Type B pancreatic cell (in vitro differentiated cells): ENCODE measurements around the gene EEFSEC. TPM values are rescaled to one million over a fixed set of nuclear protein-coding genes. Genes with fewer than 3 reads are reported as not detected.

ENCODE experiments used
- DNase-seq: peaks from one replicate; pipeline ENCODE4 v3.0.0; 2021; ENCODE audit warnings: mixed read lengths; ENCODE audit not compliant: unreplicated experiment; ENCODE audit errors: extremely low spot score
- H3K27ac Mint-ChIP-seq: 2 replicates; pipeline ENCODE4 v1.8.0; 2021; ENCODE audit warnings: mild to moderate bottlenecking, mixed read lengths
- H3K27me3 Mint-ChIP-seq: 2 replicates; pipeline ENCODE4 v1.8.0; 2021; ENCODE audit warnings: mixed read lengths
- H3K36me3 Mint-ChIP-seq: 2 replicates; pipeline ENCODE4 v1.8.0; 2021; ENCODE audit warnings: mixed read lengths
- H3K4me1 Mint-ChIP-seq: one replicate; pipeline ENCODE4 v1.8.0; 2021; ENCODE audit warnings: mixed read lengths; ENCODE audit not compliant: unreplicated experiment
- H3K4me3 Mint-ChIP-seq: 2 replicates; pipeline ENCODE4 v1.8.0; 2021; ENCODE audit warnings: mild to moderate bottlenecking, mixed read lengths
- H3K9me3 Mint-ChIP-seq: 2 replicates; pipeline ENCODE4 v1.8.0; 2021; ENCODE audit warnings: mixed read lengths
- total RNA-seq: library from RNA; stranded (reverse); gene quantifications from 2 replicates; pipeline ENCODE4 v1.2.1, GENCODE V29; 2021; ENCODE audit warnings: low replicate concordance
- TF ChIP-seq, protein P1 (sequence below): fragments of 200-600 bp; sonication (generic); conservative IDR thresholded peaks from 2 replicates; pipeline ENCODE4 v1.5.0; 2021; ENCODE audit warnings: antibody characterized with exemption, mild to moderate bottlenecking

The EEFSEC gene
- total RNA-seq, 1 donor from 2014 or later: 16.6 TPM

DNA sequence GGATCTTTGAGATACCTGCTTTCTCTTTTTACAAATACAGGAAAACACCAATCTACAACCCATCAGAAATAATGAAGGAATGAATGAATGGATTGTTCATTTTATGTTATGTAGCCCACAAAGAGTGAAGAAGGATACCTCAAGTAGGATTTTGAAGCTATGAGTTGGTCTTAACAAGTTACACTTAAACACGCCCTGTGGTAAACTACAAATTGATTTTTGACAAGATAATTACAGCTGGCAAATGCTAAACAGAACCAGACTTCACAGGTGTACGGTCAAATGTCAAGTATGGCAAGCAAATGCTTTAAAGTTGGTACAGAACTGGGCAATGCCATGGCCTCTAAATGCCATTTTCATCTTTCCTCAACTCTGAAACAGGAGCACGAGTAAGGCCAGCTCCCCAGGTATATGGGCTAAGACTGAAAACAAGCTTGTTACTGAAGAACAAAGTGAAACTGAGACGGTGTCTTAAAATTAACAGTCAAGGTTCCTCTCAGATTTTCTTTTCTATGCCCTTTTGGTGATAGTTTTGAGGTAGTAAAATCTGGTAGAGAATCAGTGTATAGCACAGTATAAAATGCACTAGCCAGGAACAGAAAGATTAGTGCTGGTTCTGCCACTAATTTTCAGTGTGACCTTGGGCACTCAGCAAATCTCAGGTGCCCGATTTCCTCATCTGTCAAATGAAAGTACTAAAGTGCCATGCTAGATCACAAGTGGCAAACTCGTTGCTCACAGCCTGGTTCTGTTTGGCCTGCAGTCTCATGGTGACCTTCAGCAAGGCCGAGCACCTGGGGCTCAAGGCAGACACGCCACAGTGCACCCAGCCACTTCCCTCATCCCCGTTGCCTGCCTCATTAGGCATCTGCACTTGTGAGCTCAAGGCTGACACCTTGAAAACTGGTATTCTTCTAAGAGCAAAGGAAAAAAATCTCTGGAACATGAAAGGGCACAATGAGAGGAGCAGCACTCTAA lies 39.2 kb upstream of the EEFSEC start:
- no peak overlapping the region for H3K4me3 Mint-ChIP-seq
- no peak for DNase-seq
- H3K9me3 Mint-ChIP-seq: no peaks in the 10 kb centered on the region
- H3K36me3 Mint-ChIP-seq: peaks cover 18% of the 10 kb centered on the region
- H3K27me3 Mint-ChIP-seq: no peaks in the 10 kb centered on the region
- peaks cover 9% of the 10 kb centered on the region for H3K4me1 Mint-ChIP-seq
- TF ChIP-seq, protein P1, sequence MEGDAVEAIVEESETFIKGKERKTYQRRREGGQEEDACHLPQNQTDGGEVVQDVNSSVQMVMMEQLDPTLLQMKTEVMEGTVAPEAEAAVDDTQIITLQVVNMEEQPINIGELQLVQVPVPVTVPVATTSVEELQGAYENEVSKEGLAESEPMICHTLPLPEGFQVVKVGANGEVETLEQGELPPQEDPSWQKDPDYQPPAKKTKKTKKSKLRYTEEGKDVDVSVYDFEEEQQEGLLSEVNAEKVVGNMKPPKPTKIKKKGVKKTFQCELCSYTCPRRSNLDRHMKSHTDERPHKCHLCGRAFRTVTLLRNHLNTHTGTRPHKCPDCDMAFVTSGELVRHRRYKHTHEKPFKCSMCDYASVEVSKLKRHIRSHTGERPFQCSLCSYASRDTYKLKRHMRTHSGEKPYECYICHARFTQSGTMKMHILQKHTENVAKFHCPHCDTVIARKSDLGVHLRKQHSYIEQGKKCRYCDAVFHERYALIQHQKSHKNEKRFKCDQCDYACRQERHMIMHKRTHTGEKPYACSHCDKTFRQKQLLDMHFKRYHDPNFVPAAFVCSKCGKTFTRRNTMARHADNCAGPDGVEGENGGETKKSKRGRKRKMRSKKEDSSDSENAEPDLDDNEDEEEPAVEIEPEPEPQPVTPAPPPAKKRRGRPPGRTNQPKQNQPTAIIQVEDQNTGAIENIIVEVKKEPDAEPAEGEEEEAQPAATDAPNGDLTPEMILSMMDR: no peak
- H3K27ac Mint-ChIP-seq: no peak overlapping the region

DNA sequence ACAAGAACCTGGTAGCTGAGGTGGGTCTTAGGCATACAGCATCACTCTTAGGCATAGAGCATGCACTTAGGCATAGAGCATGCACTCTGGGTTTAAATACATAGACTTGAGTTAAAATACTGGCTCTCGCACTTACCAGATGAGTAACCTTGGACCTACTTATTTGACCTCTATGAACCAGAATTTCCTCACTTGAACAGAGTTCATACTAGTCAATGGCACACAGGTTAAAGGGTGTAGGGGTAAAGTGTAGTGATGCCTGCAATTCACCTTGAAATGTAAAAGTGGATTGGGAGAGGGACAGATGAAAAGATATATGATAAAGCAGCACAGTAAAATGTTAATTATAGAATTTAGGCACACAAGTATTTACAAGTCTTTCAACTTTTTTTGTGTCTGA lies 31.3 kb upstream of the EEFSEC start:
- Mint-ChIP-seq H3K36me3 (peaks cover 4% of the 10 kb centered on the region), H3K27me3 (no peaks in the 10 kb centered on the region), H3K27ac (no peak overlapping the region), H3K4me3 (peak overlapping the region; percentile 99), H3K9me3 (no peaks in the 10 kb centered on the region), H3K4me1 (peaks cover 7% of the 10 kb centered on the region)
- TF ChIP-seq, protein P1: no peak
- no peak for DNase-seq

DNA sequence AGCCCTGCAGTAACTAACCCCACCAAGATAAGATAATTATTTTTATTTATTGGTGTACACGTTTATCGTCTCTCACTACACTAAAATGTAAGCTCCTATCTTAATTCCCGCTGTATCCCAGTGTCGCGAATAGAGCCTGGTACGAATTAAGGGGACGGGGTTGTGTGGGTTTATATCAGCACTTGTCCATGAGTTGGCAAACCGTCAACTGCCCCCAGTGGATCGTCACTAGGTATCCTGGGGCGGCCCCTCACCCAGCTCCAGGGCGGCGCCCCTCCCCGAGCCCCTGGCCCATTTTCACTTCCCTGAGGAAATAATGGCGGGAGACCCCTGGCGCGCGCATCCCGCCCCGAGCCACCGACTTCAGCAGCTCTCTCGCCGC lies 30.1 kb upstream of the EEFSEC start:
- no peak for DNase-seq
- Mint-ChIP-seq H3K36me3 (peaks cover 4% of the 10 kb centered on the region), H3K27ac (peak overlapping the region; percentile 96), H3K27me3 (no peaks in the 10 kb centered on the region), H3K4me3 (peak overlapping the region; percentile 99), H3K9me3 (no peaks in the 10 kb centered on the region), H3K4me1 (peaks cover 7% of the 10 kb centered on the region)
- TF ChIP-seq, protein P1: no peak

DNA sequence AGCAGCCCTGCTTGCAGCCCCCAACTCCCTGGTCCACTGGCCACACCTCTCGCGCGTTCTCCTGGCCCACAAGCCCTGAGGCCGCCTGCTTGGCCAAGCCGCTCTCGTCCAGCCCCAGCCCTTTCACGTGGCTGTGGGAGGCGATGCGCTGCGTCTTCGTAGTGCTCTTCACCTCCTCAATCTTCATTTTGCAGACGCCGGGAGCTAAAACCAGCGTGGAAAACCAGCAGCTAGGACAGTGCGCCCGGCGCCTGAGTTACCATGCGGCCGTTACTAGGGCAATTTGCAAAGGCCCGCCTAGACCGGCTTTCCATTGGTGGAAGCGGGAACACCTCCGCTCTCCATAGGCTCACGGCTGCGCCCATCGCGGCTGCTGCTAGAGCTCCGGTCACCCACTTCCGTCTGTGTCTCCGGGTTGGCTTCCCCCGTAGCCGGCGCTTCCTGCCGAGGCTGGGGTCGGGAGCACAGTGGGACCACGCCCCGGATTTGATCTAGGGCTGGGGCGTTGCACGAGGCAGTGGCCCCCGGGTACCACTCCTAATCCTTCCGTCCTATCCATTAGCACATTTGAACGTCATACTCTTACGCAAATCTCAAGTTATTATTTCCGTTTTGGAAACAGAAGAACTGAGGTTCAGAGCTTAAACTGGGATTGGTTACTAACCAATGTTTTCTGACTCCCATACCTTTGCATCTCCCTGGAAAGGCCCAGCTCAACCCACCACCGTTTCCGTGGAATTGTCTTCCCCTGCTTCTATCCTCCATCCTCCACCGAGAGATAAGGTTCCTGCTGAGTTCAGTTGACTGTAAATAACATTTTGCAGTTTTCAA lies 29.5 kb upstream of the EEFSEC start, which contains the start of gene RUVBL1:
Gene RUVBL1 (minus strand): TSS at position 275 of the 831 bp plus-strand sequence. CDS start 88 bp downstream, at position 187.
- Mint-ChIP-seq H3K9me3 (no peaks in the 10 kb centered on the region), H3K27ac (peak within 1 kb of the TSS; percentile 96), H3K27me3 (peaks cover 1% of the 10 kb centered on the region), H3K36me3 (peaks cover 4% of the 10 kb centered on the region), H3K4me3 (peak within 1 kb of the TSS; percentile 99), H3K4me1 (peaks cover 7% of the 10 kb centered on the region)
- peak; percentile 96 for DNase-seq
- TF ChIP-seq, protein P1: no peak

DNA sequence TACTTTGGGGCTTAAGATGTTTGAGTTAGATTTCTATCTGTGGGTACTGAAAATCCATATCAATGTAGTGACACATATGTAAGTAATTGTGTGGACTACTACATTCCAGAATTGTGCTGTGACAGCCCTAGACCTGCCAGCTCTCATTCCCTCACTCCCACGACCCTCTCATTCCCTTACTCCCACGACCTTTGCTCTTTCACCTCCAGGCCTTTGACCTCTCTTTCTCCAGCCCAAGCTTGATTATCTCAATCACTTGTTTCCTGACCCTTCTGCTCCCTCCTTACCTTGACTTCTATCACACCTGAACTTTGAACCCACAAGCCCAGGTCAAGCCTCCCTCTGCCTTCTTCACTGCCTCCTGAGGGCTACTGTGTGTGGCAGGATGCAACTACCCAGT lies 26.0 kb upstream of the EEFSEC start:
- H3K9me3 Mint-ChIP-seq: no peaks in the 10 kb centered on the region
- H3K27ac Mint-ChIP-seq: no peak overlapping the region
- no peak overlapping the region for H3K4me3 Mint-ChIP-seq
- H3K36me3 Mint-ChIP-seq: no peaks in the 10 kb centered on the region
- peaks cover 7% of the 10 kb centered on the region for H3K4me1 Mint-ChIP-seq
- H3K27me3 Mint-ChIP-seq: peaks cover 4% of the 10 kb centered on the region
- DNase-seq: no peak
- TF ChIP-seq, protein P1: no peak
